HEK293T (cell line): ENCODE data around the gene CALML5.

Source experiments
- CTCF ChIA-PET: fragments of 350-600 bp; formaldehyde crosslinking; extraction: SDS; loops from one replicate; lab custom pipeline; 2021; ENCODE audit warnings: antibody characterized with exemption, inconsistent platforms; lab: Yijun Ruan, JAX
- POLR2A ChIA-PET: fragments of 350-600 bp; formaldehyde crosslinking; extraction: SDS; loops from one replicate; lab custom pipeline; 2020; ENCODE audit warnings: antibody characterized with exemption, inconsistent platforms; lab: Yijun Ruan, JAX
- DNase-seq: peaks from one replicate; pipeline ENCODE4 v3.0.0; 2012; ENCODE audit warnings: mixed read lengths; ENCODE audit errors: extremely low spot score
- ARNT ChIP-seq: fragments of 450-650 bp; IDR thresholded peaks from 2 replicates; pipeline ENCODE4 v1.6.1; 2017; ENCODE audit warnings: mild to moderate bottlenecking
- BHLHE40 ChIP-seq: fragments of 450-650 bp; IDR thresholded peaks from 2 replicates; pipeline ENCODE4 v1.6.1; 2016; ENCODE audit warnings: mild to moderate bottlenecking, moderate library complexity, borderline replicate concordance
- CTBP1 ChIP-seq: fragments of 450-650 bp; IDR thresholded peaks from 2 replicates; pipeline ENCODE4 v1.6.1; 2016; ENCODE audit warnings: borderline replicate concordance
- ELF4 ChIP-seq: fragments of 450-650 bp; IDR thresholded peaks from 2 replicates; pipeline ENCODE4 v1.6.1; 2017; ENCODE audit warnings: antibody characterized with exemption
- FOXA1 ChIP-seq: fragments of 450-650 bp; IDR thresholded peaks from 2 replicates; pipeline ENCODE4 v1.6.1; 2016; ENCODE audit warnings: mild to moderate bottlenecking
- FOXK2 ChIP-seq: fragments of 450-650 bp; IDR thresholded peaks from 2 replicates; pipeline ENCODE4 v1.6.1; 2016; ENCODE audit warnings: mild to moderate bottlenecking
- FOXM1 ChIP-seq: fragments of 450-650 bp; IDR thresholded peaks from 2 replicates; pipeline ENCODE4 v1.6.1; 2017; ENCODE audit warnings: mild to moderate bottlenecking, borderline replicate concordance
- HDGF ChIP-seq: fragments of 450-650 bp; IDR thresholded peaks from 2 replicates; pipeline ENCODE4 v1.6.1; 2017; ENCODE audit warnings: antibody characterized with exemption, borderline replicate concordance
- L3MBTL2 ChIP-seq: fragments of 450-650 bp; conservative IDR thresholded peaks from 2 replicates; pipeline ENCODE4 v1.6.1; 2016; ENCODE audit warnings: mild to moderate bottlenecking
- LEF1 ChIP-seq: fragments of 450-650 bp; IDR thresholded peaks from 2 replicates; pipeline ENCODE4 v1.6.1; 2017; ENCODE audit warnings: mild to moderate bottlenecking, borderline replicate concordance
- NFRKB ChIP-seq: fragments of 450-650 bp; IDR thresholded peaks from 2 replicates; pipeline ENCODE4 v1.6.1; 2016; ENCODE audit warnings: mild to moderate bottlenecking, moderate library complexity
- PKNOX1 ChIP-seq: fragments of 450-650 bp; IDR thresholded peaks from 2 replicates; pipeline ENCODE4 v1.6.1; 2016
- SP1 ChIP-seq: fragments of 450-650 bp; IDR thresholded peaks from 2 replicates; pipeline ENCODE4 v1.6.1; 2017
- SUZ12 ChIP-seq: fragments of 450-650 bp; IDR thresholded peaks from 2 replicates; pipeline ENCODE4 v1.6.1; 2016; ENCODE audit warnings: mild to moderate bottlenecking
- TARDBP ChIP-seq: fragments of 450-650 bp; IDR thresholded peaks from 2 replicates; pipeline ENCODE4 v1.6.1; 2016
- ZNF384 ChIP-seq: fragments of 450-650 bp; IDR thresholded peaks from 2 replicates; pipeline ENCODE4 v1.6.1; 2016

Gene CALML5

GRCh38 chr10:5486853-5487235 is 12.5 kb downstream of the CALML5 start:
- ChIA-PET CTCF (no interaction called here), POLR2A (no interaction called here)
- TF ChIP-seq PKNOX1 (no peak), BHLHE40 (no peak), HDGF (no peak), SUZ12 (no peak), TARDBP (no peak), FOXK2 (no peak)
- no peak for DNase-seq

GRCh38 chr10:5485948-5486852 is 13.2 kb downstream of the CALML5 start:
- ChIA-PET POLR2A (no interaction called here), CTCF (no interaction called here)
- no peak for TF ChIP-seq NFRKB
- DNase-seq: no peak

GRCh38 chr10:5485290-5485689 is 14.1 kb downstream of the CALML5 start:
- TF ChIP-seq FOXA1 (no peak), FOXK2 (no peak), HDGF (no peak), CTBP1 (no peak), LEF1 (no peak), NFRKB (no peak), ARNT (no peak), FOXM1 (no peak), BHLHE40 (no peak), ELF4 (no peak), PKNOX1 (no peak), L3MBTL2 (no peak)
- no peak for DNase-seq
- ChIA-PET CTCF (no interaction called here), POLR2A (no interaction called here)

GRCh38 chr10:5484205-5484604 is 15.2 kb downstream of the CALML5 start:
- TF ChIP-seq TARDBP: no peak
- no peak for TF ChIP-seq FOXA1
- TF ChIP-seq LEF1: no peak
- no peak for TF ChIP-seq BHLHE40
- TF ChIP-seq PKNOX1: no peak
- ChIA-PET POLR2A (no interaction called here), CTCF (no interaction called here)
- DNase-seq: no peak

- CTCF ChIA-PET: no interaction called here
- TF ChIP-seq L3MBTL2: no peak
- TF ChIP-seq NFRKB: no peak
- no peak for TF ChIP-seq ELF4
- no peak for TF ChIP-seq SUZ12
- TF ChIP-seq PKNOX1: no peak
- TF ChIP-seq FOXM1: no peak
- TF ChIP-seq TARDBP: no peak
- TF ChIP-seq CTBP1: no peak
- no peak for TF ChIP-seq HDGF
- no peak for TF ChIP-seq SP1
- POLR2A ChIA-PET: no interaction called here
- no peak for DNase-seq
Observed at GRCh38 chr10:5482016-5482415, 17.4 kb downstream of the CALML5 start.

- no peak for DNase-seq
- no peak for TF ChIP-seq ARNT
- no peak for TF ChIP-seq FOXA1
- no peak for TF ChIP-seq FOXK2
- no peak for TF ChIP-seq BHLHE40
- no peak for TF ChIP-seq FOXM1
- no peak for TF ChIP-seq ZNF384
- no peak for TF ChIP-seq TARDBP
- no peak for TF ChIP-seq CTBP1
- no peak for TF ChIP-seq LEF1
- TF ChIP-seq NFRKB: no peak
- TF ChIP-seq L3MBTL2: no peak
- no peak for TF ChIP-seq PKNOX1
- no peak for TF ChIP-seq SP1
- TF ChIP-seq ELF4: no peak
- TF ChIP-seq HDGF: no peak
- TF ChIP-seq SUZ12: no peak
- ChIA-PET POLR2A (no interaction called here), CTCF (no interaction called here)
Observed at GRCh38 chr10:5481121-5481520, 18.2 kb downstream of the CALML5 start.
